ENCODE data around the gene AURKAIP1. TPM values are rescaled to one million over a fixed set of nuclear protein-coding genes. Genes with fewer than 3 reads are reported as not detected.

Gene AURKAIP1
- polyA plus RNA-seq, 2 of the 4 experiments (the other 2 are of a cell fraction): 62.0 to 102 TPM

DNA sequence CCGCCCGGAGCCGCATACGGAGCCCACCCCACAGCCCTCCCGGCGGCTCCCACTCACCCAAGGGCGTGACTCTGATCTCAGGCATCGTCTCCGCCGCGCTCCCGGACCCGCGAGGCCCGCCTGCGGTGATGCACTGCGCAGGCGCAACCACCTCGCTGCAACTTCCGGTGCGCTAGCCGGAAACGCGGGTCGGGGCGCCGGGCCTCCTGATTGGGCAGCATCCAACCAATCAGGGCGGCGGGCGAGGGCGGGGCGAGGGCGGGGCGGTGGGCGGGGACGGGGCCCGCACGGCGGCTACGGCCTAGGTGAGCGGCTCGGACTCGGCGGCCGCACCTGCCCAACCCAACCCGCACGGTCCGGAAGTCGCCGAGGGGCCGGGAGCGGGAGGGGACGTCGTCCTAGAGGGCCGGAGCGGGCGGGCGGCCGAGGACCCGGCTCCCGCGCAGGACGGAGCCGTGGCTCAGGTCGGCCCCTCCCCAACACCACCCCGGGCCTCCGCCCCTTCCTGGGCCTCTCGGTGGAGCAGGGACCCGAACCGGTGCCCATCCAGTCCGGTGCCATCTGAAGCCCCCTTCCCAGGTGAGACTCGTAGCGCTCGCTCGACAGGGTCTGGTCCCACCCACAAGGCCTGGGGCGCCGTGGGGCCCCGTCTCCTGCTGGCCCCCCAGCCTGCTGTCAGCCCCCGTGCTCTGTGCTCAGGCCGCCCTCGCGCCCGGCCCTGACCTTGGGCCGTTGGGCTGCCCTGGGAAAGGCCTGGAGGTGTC lies 50.3 kb downstream of the AURKAIP1 start, which contains the start of the genes CPTP and INTS11:
CPTP (plus strand) TSS at position 279 of the 764 bp plus-strand sequence. CDS start 2,109 bp downstream, outside the sequence.
INTS11 (minus strand) TSS at position 137 of the 764 bp plus-strand sequence; CDS start at position 85, 52 bp downstream.
- POLR2A ChIA-PET: no interaction called here

DNA sequence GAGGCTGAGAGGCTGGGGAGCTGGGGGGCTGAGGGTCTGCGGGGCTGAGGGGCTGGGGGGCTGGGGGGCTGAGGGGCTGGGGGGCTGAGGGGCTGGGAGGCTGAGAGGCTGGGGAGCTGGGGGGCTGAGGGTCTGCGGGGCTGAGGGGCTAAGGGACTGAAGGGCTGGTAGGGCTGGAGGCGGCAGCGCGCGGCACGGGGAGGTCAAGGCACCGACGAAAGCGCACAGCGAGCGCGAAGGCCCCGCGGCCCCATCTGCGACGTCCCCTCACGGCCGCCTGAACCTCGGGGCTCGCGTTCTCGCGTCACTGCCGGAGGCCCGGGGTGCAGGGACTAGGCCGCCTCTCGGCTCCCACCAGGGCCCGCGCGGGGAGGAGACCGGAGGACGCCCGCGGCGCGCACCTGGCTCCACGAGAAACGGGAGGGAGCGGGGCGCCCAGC lies 50.9 kb downstream of the AURKAIP1 start:
- peak overlapping the region; percentile 61 for H3K4me2 ChIP-seq
- peak overlapping the region; percentile 94 to 97 for H3K27ac ChIP-seq
- TF ChIP-seq EHMT2 (IDR thresholded peaks at IDR 0.05; ENCODE audit: low read depth) (no peak), BCL3 (IDR thresholded peaks at IDR 0.05) (no peak), SREBF2 (IDR thresholded peaks at IDR 0.05) (no peak), JUNB (IDR thresholded peaks at IDR 0.05) (no peak), BHLHE40 (IDR thresholded peaks at IDR 0.05; ENCODE audit: low read depth, low read length) (no peak), HEYL (CRISPR knock-in tag; IDR thresholded peaks at IDR 0.05) (no peak), PHF8 (IDR thresholded peaks at IDR 0.05; ENCODE audit: borderline replicate concordance, low read depth) (no peak), KDM5A (IDR thresholded peaks at IDR 0.05) (no peak), CHD2 (IDR thresholded peaks at IDR 0.05; ENCODE audit: low read length, partially characterized antibody) (no peak), GATA3 (IDR thresholded peaks at IDR 0.05; ENCODE audit: borderline replicate concordance) (no peak), ZSCAN20 (CRISPR knock-in tag; IDR thresholded peaks at IDR 0.05) (no peak), JUN (IDR thresholded peaks at IDR 0.05) (no peak), FOSB (CRISPR knock-in tag; IDR thresholded peaks at IDR 0.05) (no peak), KDM1A (IDR thresholded peaks at IDR 0.05; ENCODE audit: low read depth) (no peak)
- TF ChIP-seq, protein P1, sequence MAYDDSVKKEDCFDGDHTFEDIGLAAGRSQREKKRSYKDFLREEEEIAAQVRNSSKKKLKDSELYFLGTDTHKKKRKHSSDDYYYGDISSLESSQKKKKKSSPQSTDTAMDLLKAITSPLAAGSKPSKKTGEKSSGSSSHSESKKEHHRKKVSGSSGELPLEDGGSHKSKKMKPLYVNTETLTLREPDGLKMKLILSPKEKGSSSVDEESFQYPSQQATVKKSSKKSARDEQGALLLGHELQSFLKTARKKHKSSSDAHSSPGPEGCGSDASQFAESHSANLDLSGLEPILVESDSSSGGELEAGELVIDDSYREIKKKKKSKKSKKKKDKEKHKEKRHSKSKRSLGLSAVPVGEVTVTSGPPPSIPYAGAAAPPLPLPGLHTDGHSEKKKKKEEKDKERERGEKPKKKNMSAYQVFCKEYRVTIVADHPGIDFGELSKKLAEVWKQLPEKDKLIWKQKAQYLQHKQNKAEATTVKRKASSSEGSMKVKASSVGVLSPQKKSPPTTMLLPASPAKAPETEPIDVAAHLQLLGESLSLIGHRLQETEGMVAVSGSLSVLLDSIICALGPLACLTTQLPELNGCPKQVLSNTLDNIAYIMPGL (CRISPR knock-in tag; IDR thresholded peaks at IDR 0.05; ENCODE audit: borderline replicate concordance): no peak
- ATAC-seq: peak; percentile 9 to 59; a peak in 4 of 6 replicates
- peak overlapping the region; percentile 96 for H3K4me3 ChIP-seq
- no peak for FAIRE-seq
- WGBS (ENCODE audit: missing lambda C conversion rate): 1% methylated on average over 16 of the region's 41 CpGs
- DNase-seq (ENCODE audit: low read depth in 1 of 2, low spot score in 1 of 2): no peak
- POLR2A ChIA-PET: no interaction called here
- peaks cover 9% of the 10 kb centered on the region; the same call in 1 of the 3 replicates for H3K4me1 ChIP-seq
- H3K9me3 ChIP-seq: no peaks in the 10 kb centered on the region
- CTCF ChIA-PET: no interaction called here

More for the DNA sequence above, 50.3 kb downstream of the AURKAIP1 start, which contains the start of the genes CPTP and INTS11:
- peak within 1 kb of the TSS; percentile 94 to 97 for H3K27ac ChIP-seq
- CTCF ChIA-PET: no interaction called here
- peak within 1 kb of the TSS; percentile 95 for H3K4me2 ChIP-seq
- FAIRE-seq: no peak
- 7% methylated on average over 3 of the region's 84 CpGs for WGBS (ENCODE audit: missing lambda C conversion rate)
- no peaks in the 10 kb centered on the region for H3K9me3 ChIP-seq
- TF ChIP-seq, protein P2, sequence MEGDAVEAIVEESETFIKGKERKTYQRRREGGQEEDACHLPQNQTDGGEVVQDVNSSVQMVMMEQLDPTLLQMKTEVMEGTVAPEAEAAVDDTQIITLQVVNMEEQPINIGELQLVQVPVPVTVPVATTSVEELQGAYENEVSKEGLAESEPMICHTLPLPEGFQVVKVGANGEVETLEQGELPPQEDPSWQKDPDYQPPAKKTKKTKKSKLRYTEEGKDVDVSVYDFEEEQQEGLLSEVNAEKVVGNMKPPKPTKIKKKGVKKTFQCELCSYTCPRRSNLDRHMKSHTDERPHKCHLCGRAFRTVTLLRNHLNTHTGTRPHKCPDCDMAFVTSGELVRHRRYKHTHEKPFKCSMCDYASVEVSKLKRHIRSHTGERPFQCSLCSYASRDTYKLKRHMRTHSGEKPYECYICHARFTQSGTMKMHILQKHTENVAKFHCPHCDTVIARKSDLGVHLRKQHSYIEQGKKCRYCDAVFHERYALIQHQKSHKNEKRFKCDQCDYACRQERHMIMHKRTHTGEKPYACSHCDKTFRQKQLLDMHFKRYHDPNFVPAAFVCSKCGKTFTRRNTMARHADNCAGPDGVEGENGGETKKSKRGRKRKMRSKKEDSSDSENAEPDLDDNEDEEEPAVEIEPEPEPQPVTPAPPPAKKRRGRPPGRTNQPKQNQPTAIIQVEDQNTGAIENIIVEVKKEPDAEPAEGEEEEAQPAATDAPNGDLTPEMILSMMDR (IDR thresholded peaks at IDR 0.05): no peak
- TF ChIP-seq HDAC2 (IDR thresholded peaks at IDR 0.05) (no peak), PHF8 (IDR thresholded peaks at IDR 0.05; ENCODE audit: borderline replicate concordance, low read depth) (peak; percentile 3; the same call in 1 of the 2 replicates), SMC3 (IDR thresholded peaks at IDR 0.05) (no peak), JUN (IDR thresholded peaks at IDR 0.05) (peak in 1 of 2 experiments; percentile 57; a peak in 1 of 5 replicates), ZC3H11A (IDR thresholded peaks at IDR 0.05) (no peak), NPAS2 (CRISPR knock-in tag; IDR thresholded peaks at IDR 0.05; ENCODE audit: borderline replicate concordance) (no peak), BCL3 (IDR thresholded peaks at IDR 0.05) (0 out of 3 replicates have a peak, but pooled peaks have one; percentile 58), POLR2A (IDR thresholded peaks at IDR 0.05; ENCODE audit: low read length) (peak; percentile 67), FOSB (CRISPR knock-in tag; IDR thresholded peaks at IDR 0.05) (no peak)
- TF ChIP-seq, protein P3, sequence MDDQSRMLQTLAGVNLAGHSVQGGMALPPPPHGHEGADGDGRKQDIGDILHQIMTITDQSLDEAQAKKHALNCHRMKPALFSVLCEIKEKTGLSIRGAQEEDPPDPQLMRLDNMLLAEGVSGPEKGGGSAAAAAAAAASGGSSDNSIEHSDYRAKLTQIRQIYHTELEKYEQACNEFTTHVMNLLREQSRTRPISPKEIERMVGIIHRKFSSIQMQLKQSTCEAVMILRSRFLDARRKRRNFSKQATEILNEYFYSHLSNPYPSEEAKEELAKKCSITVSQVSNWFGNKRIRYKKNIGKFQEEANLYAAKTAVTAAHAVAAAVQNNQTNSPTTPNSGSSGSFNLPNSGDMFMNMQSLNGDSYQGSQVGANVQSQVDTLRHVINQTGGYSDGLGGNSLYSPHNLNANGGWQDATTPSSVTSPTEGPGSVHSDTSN (IDR thresholded peaks at IDR 0.05): no peak
- TF ChIP-seq, protein P4, sequence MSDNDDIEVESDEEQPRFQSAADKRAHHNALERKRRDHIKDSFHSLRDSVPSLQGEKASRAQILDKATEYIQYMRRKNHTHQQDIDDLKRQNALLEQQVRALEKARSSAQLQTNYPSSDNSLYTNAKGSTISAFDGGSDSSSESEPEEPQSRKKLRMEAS (IDR thresholded peaks at IDR 0.05): peak; percentile 41; the same call in 1 of the 2 replicates
- TF ChIP-seq, protein P5, sequence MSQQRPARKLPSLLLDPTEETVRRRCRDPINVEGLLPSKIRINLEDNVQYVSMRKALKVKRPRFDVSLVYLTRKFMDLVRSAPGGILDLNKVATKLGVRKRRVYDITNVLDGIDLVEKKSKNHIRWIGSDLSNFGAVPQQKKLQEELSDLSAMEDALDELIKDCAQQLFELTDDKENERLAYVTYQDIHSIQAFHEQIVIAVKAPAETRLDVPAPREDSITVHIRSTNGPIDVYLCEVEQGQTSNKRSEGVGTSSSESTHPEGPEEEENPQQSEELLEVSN (IDR thresholded peaks at IDR 0.05; ENCODE audit: borderline replicate concordance, low read depth): 0 out of 2 replicates have a peak, but pooled peaks have one; percentile 28
- ATAC-seq: peak; percentile 70 to 83
- peak; percentile 73 to 89 for DNase-seq (ENCODE audit: low read depth in 1 of 2, low spot score in 1 of 2)
- H3K4me3 ChIP-seq: peak within 1 kb of the TSS; percentile 96
- peaks cover 6% of the 10 kb centered on the region; the same call in 1 of the 3 replicates for H3K4me1 ChIP-seq
